ENCODE data around the gene CEP70.
"Not testable (repeated sequence)": the region's sequence is repeated elsewhere in the genome, so short reads cannot be mapped to it uniquely, and the experiment has no call there.

The CEP70 gene

GRCh38 chr3:138593488-138594149 is 441 bp downstream of the CEP70 start:
- DNase-seq (ENCODE audit: low read depth, low spot score): no peak

GRCh38 chr3:138591392-138591791 is 2.7 kb downstream of the CEP70 start:
- no peak for DNase-seq (ENCODE audit: low read depth, low spot score)

GRCh38 chr3:138588445-138588844 is 5.6 kb downstream of the CEP70 start:
- DNase-seq (ENCODE audit: low read depth, low spot score): no peak

- no peak for DNase-seq (ENCODE audit: low read depth, low spot score)
Observed at GRCh38 chr3:138587374-138587773, 6.7 kb downstream of the CEP70 start.

GRCh38 chr3:138578961-138579574 is 15.0 kb downstream of the CEP70 start:
- no peak for DNase-seq (ENCODE audit: low read depth, low spot score)

- DNase-seq (ENCODE audit: low read depth, low spot score): no peak
Observed at GRCh38 chr3:138578141-138578540, 15.9 kb downstream of the CEP70 start.

GRCh38 chr3:138573138-138573537 is 20.9 kb downstream of the CEP70 start:
- no peak for DNase-seq (ENCODE audit: low read depth, low spot score)

GRCh38 chr3:138569624-138570023 is 24.4 kb downstream of the CEP70 start:
- DNase-seq (ENCODE audit: low read depth, low spot score): not testable (repeated sequence)

GRCh38 chr3:138569090-138569489 is 25.0 kb downstream of the CEP70 start:
- no peak for DNase-seq (ENCODE audit: low read depth, low spot score)

- no peak for DNase-seq (ENCODE audit: low read depth, low spot score)
Observed at GRCh38 chr3:138567403-138567802, 26.7 kb downstream of the CEP70 start.

GRCh38 chr3:138566293-138566692 is 27.8 kb downstream of the CEP70 start:
- not testable (repeated sequence) for DNase-seq (ENCODE audit: low read depth, low spot score)

GRCh38 chr3:138562902-138563301 is 31.2 kb downstream of the CEP70 start:
- DNase-seq (ENCODE audit: low read depth, low spot score): not testable (repeated sequence)

- no peak for DNase-seq (ENCODE audit: low read depth, low spot score)
Observed at GRCh38 chr3:138560501-138560900, 33.6 kb downstream of the CEP70 start.

- no peak for DNase-seq (ENCODE audit: low read depth, low spot score)
Observed at GRCh38 chr3:138559134-138559533, 34.9 kb downstream of the CEP70 start.

GRCh38 chr3:138554775-138555174 is 39.3 kb downstream of the CEP70 start:
- not testable (repeated sequence) for DNase-seq (ENCODE audit: low read depth, low spot score)

GRCh38 chr3:138550958-138551357 is 43.1 kb downstream of the CEP70 start:
- DNase-seq (ENCODE audit: low read depth, low spot score): not testable (repeated sequence)

GRCh38 chr3:138549179-138549977 is 44.7 kb downstream of the CEP70 start:
- DNase-seq (ENCODE audit: low read depth, low spot score): no peak

- no peak for DNase-seq (ENCODE audit: low read depth, low spot score)
Observed at GRCh38 chr3:138547342-138547975, 46.6 kb downstream of the CEP70 start.

- DNase-seq (ENCODE audit: low read depth, low spot score): no peak
Observed at GRCh38 chr3:138544546-138544945, 49.5 kb downstream of the CEP70 start.

- no peak for DNase-seq (ENCODE audit: low read depth, low spot score)
Observed at GRCh38 chr3:138542977-138543376, 51.1 kb downstream of the CEP70 start.

- DNase-seq (ENCODE audit: low read depth, low spot score): no peak
Observed at GRCh38 chr3:138539352-138539751, 54.7 kb downstream of the CEP70 start.

- not testable (repeated sequence) for DNase-seq (ENCODE audit: low read depth, low spot score)
Observed at GRCh38 chr3:138521445-138521844, 72.6 kb downstream of the CEP70 start.
